HG03060 (cell line): Measurements from ENCODE around the gene CD3D.

Experiments
- ATAC-seq: cut with Tn5 transposase; IDR thresholded peaks from one replicate; pipeline ENCODE4 v1.9.1; 2021; ENCODE audit warnings: low read depth, moderate number of reproducible peaks; ENCODE audit not compliant: unreplicated experiment

Gene CD3D

GRCh38 chr11:118342503-118343161 is at the start of gene CD3D:
Gene CD3D, minus strand, starts transcription at chr11:118342705. Its CDS starts 98 bp downstream, at chr11:118342607.
- ATAC-seq: no peak

GRCh38 chr11:118383657-118384056 is 41.2 kb upstream of the CD3D start:
- no peak for ATAC-seq

- ATAC-seq: no peak
Observed at GRCh38 chr11:118382954-118383353, 40.4 kb upstream of the CD3D start.

- ATAC-seq: no peak
Observed at GRCh38 chr11:118380571-118380970, 38.1 kb upstream of the CD3D start.

- no peak for ATAC-seq
Observed at GRCh38 chr11:118379497-118379896, 37.0 kb upstream of the CD3D start.

- ATAC-seq: no peak
Observed at GRCh38 chr11:118375978-118376377, 33.5 kb upstream of the CD3D start.

GRCh38 chr11:118374729-118375128 is 32.2 kb upstream of the CD3D start:
- no peak for ATAC-seq

GRCh38 chr11:118373871-118374270 is 31.4 kb upstream of the CD3D start:
- no peak for ATAC-seq

- ATAC-seq: no peak
Observed at GRCh38 chr11:118373263-118373662, 30.8 kb upstream of the CD3D start.

GRCh38 chr11:118370774-118371173 is 28.3 kb upstream of the CD3D start:
- ATAC-seq: no peak

GRCh38 chr11:118366287-118366686 is 23.8 kb upstream of the CD3D start:
- ATAC-seq: no peak

GRCh38 chr11:118364956-118365615 is 22.6 kb upstream of the CD3D start:
- ATAC-seq: no peak

- ATAC-seq: peak; percentile 77
Observed at GRCh38 chr11:118359295-118359958, 16.9 kb upstream of the CD3D start, which contains the start of gene UBE4A. Gene UBE4A, plus strand, starts transcription at chr11:118359600. Its CDS starts 5,481 bp downstream, at chr11:118365081.

GRCh38 chr11:118358071-118358470 is 15.6 kb upstream of the CD3D start:
- ATAC-seq: no peak

GRCh38 chr11:118353084-118353710 is 10.7 kb upstream of the CD3D start:
- ATAC-seq: no peak

GRCh38 chr11:118349475-118349874 is 7.0 kb upstream of the CD3D start:
- ATAC-seq: no peak

- no peak for ATAC-seq
Observed at GRCh38 chr11:118343981-118344515, 1.5 kb upstream of the CD3D start, which contains the start of gene CD3G. Gene CD3G, plus strand, starts transcription at chr11:118344344. Its CDS starts 80 bp downstream, at chr11:118344424.

GRCh38 chr11:118343248-118343647 is 743 bp upstream of the CD3D start:
- ATAC-seq: no peak

- no peak for ATAC-seq
Observed at GRCh38 chr11:118341815-118342489, 553 bp downstream of the CD3D start.

GRCh38 chr11:118341261-118341660 is 1.2 kb downstream of the CD3D start:
- no peak for ATAC-seq
